Left hindlimb (tissue), 1 donor: ENCODE results near the gene ZC3H14.

ENCODE experiments used
- DNase-seq: peaks from one replicate; pipeline ENCODE4 v3.0.0-alpha.2; 2018

ZC3H14 gene

DNA sequence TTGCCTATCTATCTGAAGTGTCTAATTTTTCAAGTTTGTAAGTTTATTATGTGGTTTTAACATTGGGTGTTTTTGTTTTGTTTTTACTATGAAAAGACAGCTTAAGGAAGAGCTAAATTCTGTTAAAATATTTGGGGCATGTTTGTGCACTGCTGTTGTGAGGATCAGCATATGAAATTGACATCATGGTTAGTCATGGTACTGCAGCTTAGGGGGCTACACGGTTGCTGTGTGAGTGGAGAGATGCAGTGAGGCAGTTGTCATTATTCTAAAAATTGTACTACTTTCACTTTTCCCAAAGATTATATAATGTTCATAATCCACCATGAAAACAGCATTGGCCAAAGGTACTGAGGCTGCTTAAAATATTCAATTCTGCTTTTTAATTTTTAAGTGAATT is 49.0 kb downstream of the ZC3H14 start:
- DNase-seq = no peak

DNA sequence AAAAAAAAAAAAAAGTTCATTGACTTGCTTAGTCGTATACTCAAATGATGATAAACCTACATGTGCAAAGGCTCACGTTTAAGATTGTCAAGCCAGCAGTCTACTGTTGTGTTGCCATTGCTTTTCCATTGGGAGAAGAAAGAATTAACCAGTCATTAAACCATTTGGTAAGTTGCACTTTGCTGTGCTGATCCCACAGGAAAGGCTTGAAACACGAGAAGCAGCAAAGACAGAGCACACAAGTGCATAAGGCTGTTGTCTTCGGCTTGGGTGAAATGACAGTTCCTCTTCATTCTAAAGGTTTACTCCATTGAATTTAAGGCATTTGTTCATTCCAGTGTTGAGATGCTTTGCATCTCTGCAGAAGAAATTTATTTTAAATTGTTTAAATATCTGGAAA is 50.1 kb downstream of the ZC3H14 start:
- no peak for DNase-seq

DNA sequence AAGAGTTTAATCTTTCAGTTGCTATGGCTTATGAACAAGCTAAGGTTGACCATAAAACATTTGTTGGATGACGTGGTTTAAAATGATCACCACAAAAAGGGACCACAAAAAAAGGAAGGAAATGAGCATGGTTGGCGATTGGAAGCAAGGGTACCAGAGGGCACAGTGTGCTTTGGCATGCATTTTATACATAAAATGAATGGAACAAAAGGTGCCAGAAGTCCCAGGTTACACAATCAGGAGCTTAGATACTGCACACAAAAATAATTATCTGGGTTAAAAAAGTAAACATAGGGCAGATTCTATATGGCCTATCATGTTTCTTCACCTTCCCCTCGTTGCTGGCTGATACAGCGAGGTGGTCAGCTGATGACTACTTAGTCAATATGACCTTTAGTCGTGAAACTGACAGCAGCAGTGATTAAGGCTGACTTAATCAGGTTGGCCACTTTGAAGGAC is 50.7 kb downstream of the ZC3H14 start:
- DNase-seq = no peak

DNA sequence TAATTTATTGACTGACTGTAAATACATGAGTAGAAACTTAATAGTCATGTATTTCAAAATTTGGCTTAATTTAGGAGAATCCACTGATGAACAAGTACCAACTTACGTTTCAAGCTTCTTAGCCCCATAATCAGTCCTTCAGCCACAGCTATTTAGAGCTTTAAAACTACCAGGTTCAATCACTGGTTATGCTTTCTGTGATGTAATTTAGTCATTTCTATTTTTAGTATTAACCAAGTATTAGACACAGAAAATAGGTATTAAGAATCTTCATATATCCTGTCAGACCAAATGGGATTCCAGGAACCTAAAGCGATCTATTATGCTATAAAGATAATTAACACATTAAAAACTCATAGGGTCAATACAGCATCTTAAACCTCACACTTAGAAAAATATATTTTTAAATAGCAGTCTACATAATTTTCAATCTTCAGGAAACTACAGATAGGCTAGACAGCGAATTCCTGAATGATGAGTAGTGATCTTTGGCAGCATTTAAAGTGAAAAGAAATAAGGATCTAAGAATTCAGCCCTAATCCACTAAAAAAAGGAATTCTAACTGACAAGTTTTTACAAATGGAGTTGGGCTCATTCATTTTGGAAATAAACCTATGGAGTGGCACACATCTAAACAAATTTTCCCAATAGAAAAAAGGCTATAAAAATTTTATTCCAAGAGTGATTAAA is 51.5 kb downstream of the ZC3H14 start:
- DNase-seq = no peak

DNA sequence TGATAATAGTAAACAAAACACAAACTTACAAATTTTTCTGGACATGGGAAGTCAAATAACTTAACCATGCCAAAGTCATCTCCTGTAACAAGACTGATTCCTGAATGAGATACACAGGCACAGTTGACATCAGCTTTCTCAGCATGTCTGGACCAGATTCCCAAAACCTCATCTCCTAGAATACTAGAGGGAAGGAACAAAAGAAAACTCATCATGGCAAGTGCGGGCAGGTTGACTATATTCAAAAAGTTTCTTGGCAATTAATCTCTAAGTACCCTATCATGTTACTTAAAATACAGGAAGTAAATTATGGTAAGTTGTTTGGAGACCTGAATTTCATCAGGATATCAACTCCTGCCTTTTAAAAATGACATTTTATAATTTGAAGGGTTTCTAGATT is 53.9 kb downstream of the ZC3H14 start:
- no peak for DNase-seq

DNA sequence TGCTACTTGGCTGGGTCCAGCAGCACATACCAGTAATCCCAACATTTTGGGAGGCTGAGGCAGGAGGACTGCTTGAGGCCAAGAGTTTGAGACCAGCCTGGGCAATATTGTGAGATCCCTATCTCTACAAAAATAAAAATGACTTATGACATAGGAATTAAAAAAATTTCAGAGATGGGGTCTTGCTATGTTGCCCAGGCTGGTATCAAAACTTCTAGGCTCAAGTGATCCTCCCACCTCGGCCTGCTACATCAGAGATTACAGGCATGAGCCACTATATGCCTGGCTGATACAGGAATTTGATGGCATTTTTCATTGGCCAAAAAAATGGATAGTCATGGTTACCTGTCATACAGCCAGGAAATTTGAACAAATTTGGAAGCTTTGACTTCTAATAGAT is 54.6 kb downstream of the ZC3H14 start:
- no peak for DNase-seq

DNA sequence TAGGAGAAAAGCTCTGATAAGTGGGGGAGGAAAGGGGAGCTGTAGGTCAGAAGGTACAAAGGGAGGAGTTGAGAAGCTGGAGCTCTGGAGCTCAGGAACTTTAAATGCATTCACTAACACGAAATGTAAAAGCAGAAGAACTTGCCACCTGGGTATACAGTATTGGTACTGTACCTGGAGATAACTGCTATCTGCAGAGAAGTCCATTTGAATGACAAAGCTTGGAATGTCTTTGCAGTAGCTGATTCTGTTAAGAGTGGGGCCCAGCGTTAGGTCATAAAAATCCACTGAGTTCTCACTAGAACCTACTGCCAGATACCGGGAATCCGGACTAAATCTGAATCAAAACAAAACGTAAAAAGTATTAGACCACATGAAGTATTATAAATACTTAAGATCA is 55.6 kb downstream of the ZC3H14 start:
- DNase-seq = no peak

DNA sequence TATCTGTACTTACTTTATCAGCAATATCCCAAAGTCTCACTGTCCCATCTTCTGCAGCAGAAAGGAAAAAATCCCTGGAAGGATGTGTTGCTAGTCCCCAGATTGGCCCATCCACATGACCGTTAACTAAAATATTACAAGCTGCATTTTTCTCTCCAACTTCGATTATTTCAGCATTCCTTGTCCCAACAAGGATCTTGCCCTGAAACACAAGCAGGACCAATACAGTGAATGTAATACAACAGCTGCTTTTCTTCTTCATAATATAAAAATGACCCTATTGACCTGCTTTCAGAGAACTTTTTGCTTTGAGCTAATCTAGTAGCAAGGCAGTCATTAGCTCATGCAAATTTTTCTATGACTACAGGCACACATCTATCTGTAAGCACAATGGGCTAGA is 58.3 kb downstream of the ZC3H14 start:
- no peak for DNase-seq

DNA sequence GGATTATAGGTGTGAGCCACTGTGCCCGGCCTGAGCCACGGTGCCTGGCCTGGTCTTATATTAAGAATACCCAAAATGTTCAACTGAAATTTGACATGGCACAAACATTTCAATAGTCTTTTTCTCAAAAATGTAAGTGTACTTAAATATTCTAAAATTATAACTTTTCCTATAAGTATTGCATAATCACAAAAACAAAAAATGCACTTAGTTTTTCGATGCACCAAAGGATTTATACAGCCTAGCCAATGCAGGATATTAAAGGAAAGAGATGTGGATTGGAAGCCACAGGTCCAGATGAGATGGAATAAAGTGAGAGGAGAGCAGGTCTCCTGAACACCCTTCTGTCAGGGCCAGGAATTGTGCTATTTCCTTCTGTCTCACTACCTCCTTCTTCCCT is 62.8 kb downstream of the ZC3H14 start:
- DNase-seq = no peak

DNA sequence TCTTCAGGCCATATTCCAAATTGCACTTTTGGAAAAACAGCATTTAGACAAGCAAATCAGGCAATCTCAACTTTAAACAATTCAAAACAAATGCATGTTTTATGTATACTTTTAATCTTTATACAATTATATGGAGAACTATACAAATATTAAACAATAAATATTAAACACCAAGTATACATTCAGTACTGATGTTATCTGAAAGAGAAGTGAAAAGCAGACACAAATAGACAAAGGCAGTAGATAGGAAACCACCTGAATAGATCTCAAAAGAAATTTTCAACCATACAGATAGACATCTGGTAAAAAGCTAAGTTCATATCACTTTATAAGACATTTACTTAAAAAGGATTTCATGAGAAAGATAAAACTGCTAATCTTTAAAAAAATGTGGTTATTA is 65.2 kb downstream of the ZC3H14 start:
- DNase-seq = no peak

DNA sequence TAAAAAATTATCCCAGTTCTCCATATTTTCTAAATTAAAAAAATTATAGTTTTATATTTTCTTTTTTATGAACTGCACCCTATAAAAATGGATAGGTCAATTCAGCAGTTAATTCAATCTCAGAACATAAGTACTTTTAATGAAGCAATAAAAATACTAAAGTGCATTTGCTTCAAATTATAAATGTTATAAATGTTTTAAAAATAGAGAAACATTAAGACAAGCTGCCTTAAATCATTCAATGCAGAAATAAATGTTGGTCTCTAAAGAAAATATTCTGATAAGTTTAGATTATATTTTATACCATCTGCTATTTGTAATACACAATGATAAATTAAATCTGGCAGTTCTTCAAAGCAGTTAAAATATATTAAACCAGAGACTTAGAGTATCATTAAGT is 65.6 kb downstream of the ZC3H14 start:
- DNase-seq = no peak

DNA sequence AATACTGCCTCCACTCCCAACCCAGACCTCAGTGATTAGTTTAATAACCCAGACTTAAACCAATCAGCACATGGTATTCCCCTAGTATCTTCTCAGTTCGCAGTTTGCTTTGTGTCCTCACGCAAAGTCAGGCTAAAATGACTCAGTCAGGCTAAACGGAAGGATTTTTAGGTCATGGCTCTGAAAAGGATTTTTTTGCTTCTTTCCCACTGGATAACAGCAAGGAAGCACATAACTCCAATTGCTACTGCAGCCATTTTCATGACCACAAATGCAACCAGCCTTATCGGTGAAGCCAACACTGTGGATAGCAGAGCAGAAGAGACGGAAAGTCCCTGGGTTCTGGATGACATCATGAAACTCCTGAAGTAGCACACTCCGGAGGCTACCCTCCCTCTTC is 67.7 kb downstream of the ZC3H14 start:
- DNase-seq = no peak

DNA sequence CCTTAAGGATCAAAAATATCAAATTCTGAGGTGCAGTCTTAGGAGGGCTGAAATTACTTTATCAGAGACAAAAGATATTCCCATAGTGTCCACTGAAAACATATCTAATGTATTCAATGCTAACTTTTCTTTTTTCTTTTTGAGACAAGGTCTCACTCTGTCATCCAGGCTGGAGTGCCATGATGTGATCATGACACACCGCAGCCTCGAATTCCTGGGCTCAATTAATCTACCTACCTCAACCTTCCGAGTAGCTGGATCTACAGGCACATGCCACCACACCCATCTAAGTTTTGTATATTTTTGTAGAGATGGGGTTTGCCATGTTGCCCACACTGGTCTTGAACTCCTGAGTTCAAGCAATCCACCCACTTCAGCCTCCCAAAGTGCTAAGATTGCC is 68.3 kb downstream of the ZC3H14 start:
- DNase-seq = no peak

DNA sequence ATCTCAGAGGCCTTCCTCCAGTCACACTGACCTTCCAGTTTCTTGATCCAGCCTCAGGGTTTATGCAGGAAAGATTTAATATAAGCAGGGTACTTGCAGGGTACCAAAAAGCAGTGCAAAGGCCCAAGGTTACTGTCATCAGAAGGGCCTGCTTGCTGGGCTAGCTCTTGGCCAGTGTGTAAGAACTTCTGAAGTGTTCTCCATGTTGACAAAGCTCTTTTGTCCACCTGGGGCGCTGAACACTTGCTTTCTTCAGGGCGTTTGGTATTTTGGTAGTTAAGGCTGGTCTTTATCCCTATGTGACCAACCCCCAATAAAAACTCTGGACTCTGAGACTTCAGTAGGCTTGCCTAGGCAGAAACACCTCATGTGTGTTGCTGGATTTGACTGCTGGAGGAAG is 69.7 kb downstream of the ZC3H14 start:
- DNase-seq = no peak

DNA sequence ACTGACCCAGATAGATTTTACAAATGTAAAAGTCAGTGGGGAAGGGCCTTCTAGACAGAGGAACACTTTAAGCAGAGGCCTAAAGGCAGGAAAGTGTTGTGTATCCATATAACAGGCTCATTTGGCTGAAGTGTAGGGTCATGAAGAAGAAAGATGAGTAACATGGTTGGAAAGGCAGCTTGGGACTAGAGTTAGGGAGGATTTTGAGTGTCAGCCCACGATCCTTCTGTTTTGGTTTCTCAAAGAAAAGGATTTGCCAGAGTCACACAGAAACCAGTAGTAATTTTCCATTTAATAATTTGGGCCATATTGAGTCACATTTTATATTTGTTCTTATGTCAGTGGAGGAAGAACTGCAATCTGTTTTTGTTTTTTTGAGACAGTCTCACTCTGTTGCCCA is 76.4 kb downstream of the ZC3H14 start:
- DNase-seq = no peak

DNA sequence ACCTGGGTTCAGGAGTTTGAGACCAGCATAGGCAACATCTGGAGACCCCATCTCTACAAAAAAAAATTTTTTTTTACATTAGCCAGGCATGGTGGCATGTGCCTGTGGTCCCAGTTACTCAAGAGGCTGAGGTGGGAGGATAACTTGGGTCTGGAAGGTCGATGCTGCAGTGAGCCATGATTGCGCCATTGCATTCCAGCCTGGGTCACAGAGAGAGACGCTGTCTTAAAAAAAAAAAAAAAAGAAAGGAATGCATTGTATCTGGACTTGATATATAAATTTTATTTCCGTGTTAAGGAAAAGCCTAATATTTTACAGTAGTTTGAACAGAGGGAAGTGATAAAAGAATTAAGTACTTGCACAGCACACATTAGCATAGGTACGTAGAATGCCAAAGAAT is 97.2 kb downstream of the ZC3H14 start:
- no peak for DNase-seq

DNA sequence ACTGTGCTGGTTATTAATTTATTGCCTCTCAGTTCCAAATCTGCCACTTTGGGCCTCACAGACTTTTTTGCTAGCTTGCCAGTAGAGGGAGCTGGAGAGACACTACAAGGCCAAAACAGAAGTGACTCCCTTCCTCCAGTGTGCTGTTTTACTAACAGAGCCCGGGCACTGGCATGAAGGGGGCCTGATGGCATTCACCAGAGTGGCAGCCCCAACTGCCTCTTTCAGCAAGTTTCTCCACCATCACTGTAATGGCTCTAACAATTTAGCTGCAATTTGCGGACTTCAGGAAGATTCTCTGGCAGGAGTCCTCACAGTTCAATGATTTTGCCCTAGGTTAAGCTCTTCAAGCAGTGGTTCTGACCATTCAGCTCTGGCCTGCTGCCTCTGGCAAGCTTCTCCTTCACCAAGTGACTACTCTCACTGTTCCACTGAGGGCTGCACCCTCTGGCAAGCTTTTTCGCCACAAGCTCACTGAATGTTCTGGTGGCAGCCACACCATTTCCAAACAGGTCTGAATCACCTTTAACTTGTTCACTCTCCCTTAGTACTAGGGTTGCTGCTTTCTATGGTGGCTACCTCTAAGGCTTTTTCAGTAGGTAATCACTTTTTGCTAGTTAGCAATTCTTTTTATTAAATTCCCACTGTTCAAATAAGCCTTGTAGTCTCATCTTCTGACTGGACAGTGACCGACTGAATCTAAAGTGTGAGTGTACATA is 104.9 kb downstream of the ZC3H14 start:
- peak; percentile 42 for DNase-seq

DNA sequence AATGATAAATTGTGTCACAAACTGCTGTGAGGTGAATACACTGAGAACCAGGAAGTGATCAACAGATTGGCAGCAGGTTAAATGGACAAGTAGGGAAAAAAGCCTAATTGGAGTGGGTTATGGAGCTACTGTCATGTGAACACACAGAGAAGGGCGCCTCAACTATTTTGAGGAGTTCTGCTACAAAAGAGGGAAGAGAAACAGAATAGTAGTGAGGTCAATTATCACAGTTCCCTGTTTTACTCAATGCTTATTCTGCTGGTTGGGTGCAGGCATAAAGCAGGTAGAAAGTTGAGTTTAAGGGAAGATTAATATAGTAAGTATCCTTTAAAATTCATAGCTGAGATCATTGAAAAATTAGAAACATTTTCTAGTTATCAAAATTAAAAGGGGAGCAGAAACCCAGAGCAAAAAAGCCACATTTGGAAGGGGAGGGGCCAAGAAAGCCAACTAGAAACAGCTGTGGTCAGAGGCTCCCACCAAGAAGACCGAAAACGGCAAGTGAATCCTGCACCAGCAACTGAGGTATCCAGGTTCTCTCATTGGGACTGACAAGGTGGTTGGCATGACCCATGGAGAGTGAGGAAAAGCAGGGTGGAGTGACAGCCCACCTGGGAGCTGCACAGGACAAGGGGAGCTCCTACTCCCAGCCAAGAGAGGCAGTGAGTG is 105.7 kb downstream of the ZC3H14 start:
- no peak for DNase-seq

DNA sequence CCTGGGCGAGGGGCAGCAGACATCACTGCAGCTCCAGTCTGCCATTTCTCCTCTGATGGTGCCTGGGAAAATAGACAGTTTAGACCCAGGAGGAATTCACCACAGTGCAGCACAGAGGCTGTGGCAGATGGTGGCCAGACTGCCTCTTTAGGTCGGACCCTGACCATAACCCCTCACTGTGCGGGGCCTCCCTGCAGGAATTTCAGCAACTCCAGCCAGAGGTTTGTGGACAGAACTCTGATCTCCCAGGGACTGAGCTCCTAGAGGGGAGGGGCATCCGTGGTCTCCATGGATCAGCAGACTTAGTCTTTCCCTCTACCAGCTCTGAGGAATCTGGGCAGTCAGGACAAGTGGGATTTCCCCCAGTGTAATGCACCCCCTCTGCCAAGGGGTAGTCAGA is 106.5 kb downstream of the ZC3H14 start:
- no peak for DNase-seq
